Mesenchymal stem cell (in vitro differentiated cells and primary cell): ENCODE results near the gene TTLL13.

ENCODE experiments used
- DNase-seq: peaks from one replicate; pipeline ENCODE4 v3.0.0-alpha.2; 2013
- H2AFZ ChIP-seq: one replicate; pipeline ENCODE4 v1.6.1; 2013; ENCODE audit warnings: low read depth, mild to moderate bottlenecking, control low read depth, inconsistent platforms, low read length, moderate library complexity
- H2AK5ac ChIP-seq: 2 replicates; pipeline ENCODE4 v1.6.1; 2013; ENCODE audit warnings: low read length, moderate library complexity, mild to moderate bottlenecking, inconsistent platforms; ENCODE audit not compliant: severe bottlenecking
- H2BK120ac ChIP-seq: one replicate; pipeline ENCODE4 v1.6.1; 2013; ENCODE audit warnings: low read depth, mild to moderate bottlenecking, inconsistent platforms, low read length, moderate library complexity
- H2BK12ac ChIP-seq, 2 experiments: one replicate each; pipeline ENCODE4 v1.6.1; 2013; ENCODE audit warnings: inconsistent platforms in 2 of 2, low read length in 2 of 2, mild to moderate bottlenecking in 2 of 2, moderate library complexity in 2 of 2, control low read depth in 1 of 2
- H2BK15ac ChIP-seq: one replicate; pipeline ENCODE4 v1.6.1; 2013; ENCODE audit warnings: mild to moderate bottlenecking, low read depth, inconsistent platforms; ENCODE audit not compliant: poor library complexity, severe bottlenecking
- H2BK5ac ChIP-seq: 2 replicates; pipeline ENCODE4 v1.6.1; 2013; ENCODE audit warnings: low read depth, mild to moderate bottlenecking, low read length, control low read depth, inconsistent platforms; ENCODE audit not compliant: poor library complexity, severe bottlenecking
- H3K14ac ChIP-seq, 2 experiments: one replicate each; pipeline ENCODE4 v1.6.1; 2013; ENCODE audit warnings: inconsistent platforms in 2 of 2, low read length in 2 of 2, control low read depth in 1 of 2, mild to moderate bottlenecking in 1 of 2, moderate library complexity in 1 of 2
- H3K18ac ChIP-seq, 2 experiments: one replicate each; pipeline ENCODE4 v1.6.1; 2013; ENCODE audit warnings: inconsistent platforms in 2 of 2, low read length in 2 of 2, control low read depth in 1 of 2, low read depth in 1 of 2, mild to moderate bottlenecking in 1 of 2
- H3K23ac ChIP-seq, 2 experiments: one replicate each; pipeline ENCODE4 v1.6.1; 2013; ENCODE audit warnings: inconsistent platforms in 2 of 2, low read length in 2 of 2, mild to moderate bottlenecking in 2 of 2, moderate library complexity in 2 of 2, control low read depth in 1 of 2
- H3K27ac ChIP-seq: 2 replicates; pipeline ENCODE4 v1.5.1; 2013; ENCODE audit warnings: mild to moderate bottlenecking, moderate library complexity, low read length, control low read depth, inconsistent platforms; ENCODE audit not compliant: poor library complexity, severe bottlenecking
- H3K27me3 ChIP-seq, 2 experiments: 2 replicates each; pipeline versions ENCODE4 v1.6.1 to v1.7.0; 2013; ENCODE audit warnings: low read length in 2 of 2, mild to moderate bottlenecking in 2 of 2, moderate library complexity in 2 of 2, control low read depth in 1 of 2, inconsistent platforms in 1 of 2; ENCODE audit not compliant: control insufficient read depth in 1 of 2, insufficient read depth in 1 of 2
- H3K36me3 ChIP-seq, 2 experiments: 2 replicates each; pipeline versions ENCODE4 v1.6.1 to v1.7.0; 2013; ENCODE audit warnings: low read length in 2 of 2, control low read depth in 1 of 2, inconsistent platforms in 1 of 2, low read depth in 1 of 2, mild to moderate bottlenecking in 1 of 2; ENCODE audit not compliant: insufficient read depth in 2 of 2, control insufficient read depth in 1 of 2
- H3K4ac ChIP-seq, 2 experiments: one replicate each; pipeline ENCODE4 v1.6.1; 2013; ENCODE audit warnings: inconsistent platforms in 2 of 2, low read length in 2 of 2, mild to moderate bottlenecking in 2 of 2, moderate library complexity in 2 of 2, control low read depth in 1 of 2, low read depth in 1 of 2
- H3K4me1 ChIP-seq: 2 replicates; pipeline ENCODE4 v1.6.1; 2013; ENCODE audit warnings: low read depth, low read length, control low read depth; ENCODE audit not compliant: control insufficient read depth, insufficient read depth
- H3K4me2 ChIP-seq: 2 replicates; pipeline ENCODE4 v1.6.1; 2013; ENCODE audit warnings: low read length, mild to moderate bottlenecking, inconsistent platforms; ENCODE audit not compliant: poor library complexity, severe bottlenecking
- H3K4me3 ChIP-seq, 2 experiments: 2 replicates each; pipeline versions ENCODE4 v1.5.1 to v1.7.0; 2013; ENCODE audit warnings: low read length in 2 of 2, mild to moderate bottlenecking in 2 of 2, control low read depth in 1 of 2, low read depth in 1 of 2; ENCODE audit not compliant: insufficient read depth in 1 of 2
- H3K79me1 ChIP-seq: replicated peaks from 2 replicates; pipeline ENCODE4 v1.6.1; 2013; ENCODE audit warnings: mild to moderate bottlenecking, control low read depth, low read length, inconsistent platforms; ENCODE audit not compliant: poor library complexity, severe bottlenecking
- H3K9ac ChIP-seq: 2 replicates; pipeline ENCODE4 v1.7.0; 2013; ENCODE audit warnings: mild to moderate bottlenecking, low read length, moderate library complexity
- H3K9me3 ChIP-seq: 2 replicates; pipeline ENCODE4 v1.7.0; 2013; ENCODE audit warnings: mild to moderate bottlenecking, low read length; ENCODE audit not compliant: control insufficient read depth
- H4K8ac ChIP-seq: one replicate; pipeline ENCODE4 v1.6.1; 2013; ENCODE audit warnings: inconsistent platforms, mild to moderate bottlenecking, low read length, moderate library complexity
- H4K91ac ChIP-seq: one replicate; pipeline ENCODE4 v1.6.1; 2013; ENCODE audit warnings: mild to moderate bottlenecking, low read length, inconsistent platforms
- WGBS: methylation state at CpG from one replicate; pipeline ENCODE4 v1.1.7; 2013; ENCODE audit warnings: mixed read lengths; 5-methylcytosine and 5-hydroxymethylcytosine counted together

The TTLL13 gene

DNA sequence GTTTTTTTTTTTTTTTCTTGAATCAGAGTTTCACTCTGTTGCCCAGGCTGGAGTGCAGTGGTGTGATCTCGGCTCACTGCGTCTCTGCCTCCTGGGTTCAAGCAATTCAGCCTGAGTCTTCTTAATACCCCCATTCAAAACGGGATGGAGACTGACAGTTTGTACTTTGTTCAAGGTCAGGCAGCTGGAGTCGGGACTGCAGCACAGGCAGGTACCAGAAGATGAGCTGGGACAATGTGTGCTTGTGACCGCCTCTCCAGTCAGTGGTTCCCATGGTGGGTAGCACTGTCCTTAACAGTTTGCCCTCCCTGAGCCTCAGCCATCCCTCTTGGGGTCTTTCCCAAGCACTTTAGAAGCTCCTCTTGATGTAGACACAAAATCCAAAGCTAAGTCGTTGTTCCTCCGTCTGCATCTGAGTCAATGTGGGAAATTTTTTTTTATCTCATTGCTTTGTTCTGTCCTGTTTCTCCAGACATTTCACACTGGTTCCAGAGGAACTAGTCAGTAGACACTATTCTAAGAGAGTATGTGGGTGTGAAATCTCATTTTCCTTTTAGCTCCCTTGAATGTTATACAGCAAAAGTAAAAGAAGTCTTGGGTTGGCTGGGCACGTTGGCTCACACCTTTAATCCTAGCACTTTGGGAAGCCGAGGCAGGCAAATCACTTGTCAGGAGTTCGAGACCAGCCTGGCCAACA, 5.3 kb upstream of the TTLL13 start:
- no peak overlapping the region for H4K8ac ChIP-seq
- H2BK15ac ChIP-seq: no peak overlapping the region
- no peak overlapping the region for H3K4ac ChIP-seq
- H2AK5ac ChIP-seq: no peak overlapping the region
- H3K9me3 ChIP-seq: no peaks in the 10 kb centered on the region
- no peak overlapping the region for H2BK120ac ChIP-seq
- no peak overlapping the region for H2BK12ac ChIP-seq
- no peak overlapping the region for H2BK5ac ChIP-seq
- no peak overlapping the region for H3K14ac ChIP-seq
- no peak overlapping the region for H3K27ac ChIP-seq
- H3K23ac ChIP-seq: no peak overlapping the region
- H3K27me3 ChIP-seq: no peaks in the 10 kb centered on the region
- DNase-seq: no peak
- peaks cover 0 to 15% of the 10 kb centered on the region in 2 experiments for H3K36me3 ChIP-seq
- no peak overlapping the region for H2AFZ ChIP-seq
- H3K4me2 ChIP-seq: no peak overlapping the region
- H3K9ac ChIP-seq: no peak overlapping the region
- H4K91ac ChIP-seq: no peak overlapping the region
- H3K4me1 ChIP-seq: peaks cover 3% of the 10 kb centered on the region
- no peak overlapping the region for H3K4me3 ChIP-seq
- no peak overlapping the region for H3K18ac ChIP-seq
- 89% methylated on average over 10 of the region's 10 CpGs for whole genome bisulfite sequencing
- no peaks in the 10 kb centered on the region for H3K79me1 ChIP-seq

- H4K91ac ChIP-seq: no peak overlapping the region
Measured at GRCh38 chr15:90248789-90249202, 560 bp upstream of the TTLL13 start.

GRCh38 chr15:90257776-90258175, 8.4 kb downstream of the TTLL13 start:
- Histone ChIP-seq H4K8ac (no peak overlapping the region), H2AK5ac (no peak overlapping the region), H3K4ac (no peak overlapping the region), H3K9ac (no peak overlapping the region), H3K4me2 (no peak overlapping the region), H2BK5ac (no peak overlapping the region), H3K27me3 (peaks cover 3 to 12% of the 10 kb centered on the region in 2 experiments), H2AFZ (no peak overlapping the region), H3K27ac (no peak overlapping the region), H3K79me1 (no peaks in the 10 kb centered on the region), H3K36me3 (no peaks in the 10 kb centered on the region), H3K14ac (no peak overlapping the region), H2BK120ac (no peak overlapping the region), H3K4me1 (no peaks in the 10 kb centered on the region), H3K23ac (no peak overlapping the region), H3K18ac (no peak overlapping the region), H4K91ac (no peak overlapping the region), H2BK12ac (no peak overlapping the region), H3K4me3 (no peak overlapping the region), H3K9me3 (no peaks in the 10 kb centered on the region), H2BK15ac (no peak overlapping the region)
- no peak for DNase-seq
- 84% methylated on average over 6 of the region's 7 CpGs for WGBS

More at GRCh38 chr15:90248789-90249202, 560 bp upstream of the TTLL13 start:
- H3K9me3 ChIP-seq: no peaks in the 10 kb centered on the region
- H2BK5ac ChIP-seq: no peak overlapping the region
- no peak overlapping the region for H3K27ac ChIP-seq
- H3K18ac ChIP-seq: no peak overlapping the region
- H2BK15ac ChIP-seq: peak overlapping the region; percentile 36
- peak overlapping the region; percentile 21 to 38 for H2BK12ac ChIP-seq
- H3K27me3 ChIP-seq: no peaks in the 10 kb centered on the region
- peak overlapping the region; percentile 61 for H4K8ac ChIP-seq
- no peak overlapping the region for H3K4ac ChIP-seq
- peak overlapping the region in 1 of 2 experiments; percentile 87 for H3K4me3 ChIP-seq
- H2AFZ ChIP-seq: no peak overlapping the region
- H2BK120ac ChIP-seq: no peak overlapping the region
- H3K4me2 ChIP-seq: no peak overlapping the region
- H3K4me1 ChIP-seq: peaks cover 10% of the 10 kb centered on the region
- H3K79me1 ChIP-seq: no peaks in the 10 kb centered on the region
- no peak overlapping the region for H3K9ac ChIP-seq
- no peak overlapping the region for H3K23ac ChIP-seq
- no peak overlapping the region for H2AK5ac ChIP-seq
- DNase-seq: peak; percentile 20
- H3K14ac ChIP-seq: no peak overlapping the region
- WGBS: 85% methylated on average over 6 of the region's 6 CpGs
- no peaks in the 10 kb centered on the region for H3K36me3 ChIP-seq

DNA sequence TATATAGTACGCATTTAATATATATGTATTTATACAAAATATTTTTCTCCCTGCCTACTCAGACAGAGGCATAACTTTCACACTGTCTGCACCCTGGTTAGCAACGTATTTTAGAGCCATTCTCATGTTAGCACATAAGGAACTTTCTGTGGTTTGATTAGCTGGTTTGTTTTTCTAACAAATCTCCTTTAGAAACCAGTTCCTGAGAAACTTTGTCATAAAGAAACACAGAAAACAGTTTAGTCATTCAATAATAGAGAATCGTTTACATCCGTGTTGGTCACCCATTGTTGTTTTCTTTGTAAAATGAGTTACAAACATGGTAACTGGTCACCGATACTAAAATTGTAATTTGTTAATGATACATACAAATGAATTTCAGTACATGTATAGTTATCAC, 10.2 kb downstream of the TTLL13 start:
- no peak for DNase-seq
- no CpG with 5 or more reads among the region's 5 CpGs for WGBS
- Histone ChIP-seq H2AFZ (no peak overlapping the region), H2BK12ac (no peak overlapping the region), H3K14ac (no peak overlapping the region), H3K23ac (no peak overlapping the region), H2AK5ac (no peak overlapping the region), H4K8ac (no peak overlapping the region), H4K91ac (no peak overlapping the region), H3K9me3 (no peaks in the 10 kb centered on the region), H3K27ac (no peak overlapping the region), H2BK5ac (no peak overlapping the region), H3K4me3 (no peak overlapping the region), H3K4me2 (no peak overlapping the region), H2BK15ac (no peak overlapping the region), H3K18ac (no peak overlapping the region), H3K36me3 (no peaks in the 10 kb centered on the region), H3K79me1 (peaks cover 5% of the 10 kb centered on the region), H3K9ac (no peak overlapping the region), H3K4me1 (no peaks in the 10 kb centered on the region), H3K4ac (no peak overlapping the region), H2BK120ac (no peak overlapping the region), H3K27me3 (peaks cover 3 to 12% of the 10 kb centered on the region in 2 experiments)
